ENCODE data around the gene NUP155. TPM values are rescaled to one million over a fixed set of nuclear protein-coding genes. Genes with fewer than 3 reads are reported as not detected.
"Not testable (repeated sequence)": the region's sequence is repeated elsewhere in the genome, so short reads cannot be mapped to it uniquely, and the experiment has no call there.

Gene NUP155
- total RNA-seq, 1 donor from 2014 or later = 19.3 TPM

DNA sequence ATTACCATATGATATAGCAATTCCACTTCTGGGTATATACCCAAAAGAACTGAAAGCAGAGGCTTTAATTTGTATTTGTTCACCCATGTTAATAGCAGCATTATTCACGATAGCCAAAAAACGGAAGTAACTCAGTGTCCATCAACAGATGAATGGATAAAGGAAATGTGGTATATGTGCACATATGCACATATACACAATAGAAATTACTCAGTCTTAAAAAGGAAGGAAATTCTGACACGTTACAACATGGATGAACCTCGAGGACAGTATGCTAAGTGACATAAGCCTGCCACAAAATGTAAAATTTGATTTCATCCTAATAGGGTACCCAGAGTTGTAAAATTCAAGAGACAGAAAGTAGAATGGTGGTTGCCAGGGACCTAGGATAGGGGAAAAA, 54.9 kb downstream of the NUP155 start:
- Mint-ChIP-seq H3K9me3 (ENCODE audit: low read depth) (no peaks in the 10 kb centered on the region), H3K4me3 (ENCODE audit: unreplicated experiment) (no peak overlapping the region), H3K27ac (ENCODE audit: unreplicated experiment) (no peak overlapping the region), H3K4me1 (ENCODE audit: low read depth) (no peaks in the 10 kb centered on the region), H3K36me3 (ENCODE audit: low read depth) (peaks cover 27% of the 10 kb centered on the region), H3K27me3 (ENCODE audit: low read depth) (no peaks in the 10 kb centered on the region)
- TF ChIP-seq, protein P1, sequence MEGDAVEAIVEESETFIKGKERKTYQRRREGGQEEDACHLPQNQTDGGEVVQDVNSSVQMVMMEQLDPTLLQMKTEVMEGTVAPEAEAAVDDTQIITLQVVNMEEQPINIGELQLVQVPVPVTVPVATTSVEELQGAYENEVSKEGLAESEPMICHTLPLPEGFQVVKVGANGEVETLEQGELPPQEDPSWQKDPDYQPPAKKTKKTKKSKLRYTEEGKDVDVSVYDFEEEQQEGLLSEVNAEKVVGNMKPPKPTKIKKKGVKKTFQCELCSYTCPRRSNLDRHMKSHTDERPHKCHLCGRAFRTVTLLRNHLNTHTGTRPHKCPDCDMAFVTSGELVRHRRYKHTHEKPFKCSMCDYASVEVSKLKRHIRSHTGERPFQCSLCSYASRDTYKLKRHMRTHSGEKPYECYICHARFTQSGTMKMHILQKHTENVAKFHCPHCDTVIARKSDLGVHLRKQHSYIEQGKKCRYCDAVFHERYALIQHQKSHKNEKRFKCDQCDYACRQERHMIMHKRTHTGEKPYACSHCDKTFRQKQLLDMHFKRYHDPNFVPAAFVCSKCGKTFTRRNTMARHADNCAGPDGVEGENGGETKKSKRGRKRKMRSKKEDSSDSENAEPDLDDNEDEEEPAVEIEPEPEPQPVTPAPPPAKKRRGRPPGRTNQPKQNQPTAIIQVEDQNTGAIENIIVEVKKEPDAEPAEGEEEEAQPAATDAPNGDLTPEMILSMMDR (IDR thresholded peaks at IDR 0.05) = no peak
- no peak for DNase-seq (ENCODE audit: low spot score)

DNA sequence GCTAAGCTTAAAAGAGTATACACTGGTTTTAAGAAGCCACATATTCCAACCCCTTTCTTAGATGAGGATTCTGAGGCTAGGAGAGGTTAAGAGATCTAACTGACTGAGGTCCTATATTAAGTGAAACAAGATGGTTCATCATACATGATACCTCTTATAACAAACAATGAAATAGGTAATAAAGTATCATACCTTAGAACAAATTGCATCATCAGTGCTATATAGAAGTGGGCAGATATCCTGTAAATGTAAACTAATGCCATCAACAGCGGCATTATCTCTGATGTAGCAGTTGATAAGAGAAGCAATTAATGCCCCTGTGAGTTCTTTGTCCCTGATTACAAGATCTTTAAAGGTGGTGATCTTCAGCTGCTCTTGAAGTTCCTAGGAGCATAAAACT, 60.5 kb downstream of the NUP155 start:
- Mint-ChIP-seq H3K27ac (ENCODE audit: unreplicated experiment) (no peak overlapping the region), H3K4me1 (ENCODE audit: low read depth) (no peaks in the 10 kb centered on the region), H3K9me3 (ENCODE audit: low read depth) (no peaks in the 10 kb centered on the region), H3K36me3 (ENCODE audit: low read depth) (peaks cover 23% of the 10 kb centered on the region), H3K27me3 (ENCODE audit: low read depth) (no peaks in the 10 kb centered on the region), H3K4me3 (ENCODE audit: unreplicated experiment) (no peak overlapping the region)
- DNase-seq (ENCODE audit: low spot score) = no peak
- TF ChIP-seq, protein P1 (IDR thresholded peaks at IDR 0.05) = no peak

DNA sequence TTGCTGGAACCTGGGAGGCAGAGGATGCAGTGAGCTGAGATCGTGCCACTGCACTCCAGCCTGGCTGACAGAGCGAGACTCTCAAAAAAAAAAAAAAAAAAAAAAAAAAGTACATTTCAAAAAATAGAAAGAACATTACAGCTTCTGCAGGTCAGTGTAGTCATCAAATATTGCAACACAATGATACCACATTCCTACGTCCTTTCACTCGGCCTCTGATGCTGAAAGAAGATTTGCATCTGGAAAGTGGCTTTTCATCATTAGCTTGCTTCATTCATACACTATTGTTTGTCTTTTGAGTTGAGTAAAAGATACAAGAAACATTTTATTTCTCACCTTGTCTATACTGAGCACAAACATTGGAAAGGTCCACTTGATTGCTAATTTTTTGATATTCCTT, 62.1 kb downstream of the NUP155 start:
- DNase-seq (ENCODE audit: low spot score) = no peak
- Mint-ChIP-seq H3K9me3 (ENCODE audit: low read depth) (no peaks in the 10 kb centered on the region), H3K36me3 (ENCODE audit: low read depth) (peaks cover 22% of the 10 kb centered on the region), H3K4me3 (ENCODE audit: unreplicated experiment) (no peak overlapping the region), H3K27ac (ENCODE audit: unreplicated experiment) (no peak overlapping the region), H3K4me1 (ENCODE audit: low read depth) (no peaks in the 10 kb centered on the region), H3K27me3 (ENCODE audit: low read depth) (no peaks in the 10 kb centered on the region)
- TF ChIP-seq, protein P1 (IDR thresholded peaks at IDR 0.05) = no peak

DNA sequence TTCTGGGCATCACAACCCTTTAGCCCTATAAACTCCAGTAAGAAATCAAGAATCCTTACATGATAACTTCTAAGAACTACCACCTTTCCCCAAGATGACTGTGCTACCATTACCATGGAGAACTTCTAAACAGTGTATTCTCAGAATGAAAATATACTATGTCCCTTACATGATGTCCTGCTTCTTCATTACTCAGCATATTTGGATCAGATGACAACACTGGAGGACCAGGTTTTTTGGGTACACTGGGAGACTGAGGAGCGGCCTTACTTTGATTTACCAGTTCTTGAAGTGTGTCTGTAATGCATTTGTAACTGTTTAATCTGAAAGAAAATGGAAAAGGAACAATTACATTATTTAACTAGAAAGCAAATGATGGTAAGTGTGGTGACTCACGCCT, 66.0 kb downstream of the NUP155 start:
- Mint-ChIP-seq H3K9me3 (ENCODE audit: low read depth) (no peaks in the 10 kb centered on the region), H3K27ac (ENCODE audit: unreplicated experiment) (no peak overlapping the region), H3K4me1 (ENCODE audit: low read depth) (no peaks in the 10 kb centered on the region), H3K36me3 (ENCODE audit: low read depth) (peaks cover 24% of the 10 kb centered on the region), H3K27me3 (ENCODE audit: low read depth) (no peaks in the 10 kb centered on the region), H3K4me3 (ENCODE audit: unreplicated experiment) (no peak overlapping the region)
- no peak for DNase-seq (ENCODE audit: low spot score)
- TF ChIP-seq, protein P1 (IDR thresholded peaks at IDR 0.05) = no peak

DNA sequence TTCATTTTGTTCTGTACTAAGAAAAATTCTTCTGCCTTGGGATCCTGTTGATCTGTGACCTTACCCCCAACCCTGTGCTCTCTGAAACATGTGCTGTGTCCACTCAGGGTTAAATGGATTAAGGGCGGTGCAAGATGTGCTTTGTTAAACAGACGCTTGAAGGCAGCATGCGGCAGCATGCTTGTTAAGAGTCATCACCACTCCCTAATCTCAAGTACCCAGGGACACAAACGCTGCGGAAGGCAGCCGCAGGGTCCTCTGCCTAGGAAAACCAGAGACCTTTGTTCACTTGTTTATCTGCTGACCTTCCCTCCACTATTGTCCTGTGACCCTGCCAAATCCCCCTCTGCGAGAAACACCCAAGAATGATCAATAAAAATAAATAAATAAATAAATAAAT, 74.6 kb downstream of the NUP155 start:
- not testable (repeated sequence) for H3K27me3 Mint-ChIP-seq (ENCODE audit: low read depth); H3K9me3 Mint-ChIP-seq (ENCODE audit: low read depth); DNase-seq (ENCODE audit: low spot score); H3K27ac Mint-ChIP-seq (ENCODE audit: unreplicated experiment); H3K4me1 Mint-ChIP-seq (ENCODE audit: low read depth); H3K4me3 Mint-ChIP-seq (ENCODE audit: unreplicated experiment)
- peaks cover 18% of the 10 kb centered on the region for H3K36me3 Mint-ChIP-seq (ENCODE audit: low read depth)

DNA sequence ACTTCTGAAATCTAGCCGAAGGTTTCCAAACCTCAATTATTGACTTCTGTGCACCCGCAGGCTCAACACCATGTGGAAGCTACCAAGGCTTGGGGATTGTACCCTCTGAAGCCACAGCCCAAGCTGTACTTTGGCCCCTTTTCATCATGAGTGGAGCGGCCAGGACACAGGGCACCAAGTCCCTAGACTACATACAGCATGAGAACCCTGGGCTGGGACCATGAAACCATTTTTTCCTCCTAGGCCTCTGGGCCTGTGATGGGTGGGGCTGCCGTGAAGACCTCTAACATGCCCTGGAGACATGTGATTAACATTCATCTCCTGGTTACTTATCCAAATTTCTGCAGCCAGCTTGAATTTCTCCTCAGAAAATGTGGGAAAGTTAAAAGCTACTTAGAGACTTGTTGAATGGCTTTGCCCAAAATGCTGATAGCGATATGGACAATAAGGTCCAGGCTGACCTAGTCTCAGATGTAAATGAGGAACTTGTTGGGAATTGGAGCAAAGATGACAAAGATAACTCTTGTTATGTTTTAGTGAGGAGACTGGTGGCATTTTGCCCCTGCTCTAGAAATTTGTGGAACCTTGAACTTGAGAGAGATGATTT, 87.6 kb downstream of the NUP155 start:
- Mint-ChIP-seq H3K9me3 (ENCODE audit: low read depth) (peaks cover 24% of the 10 kb centered on the region), H3K36me3 (ENCODE audit: low read depth) (peaks cover 4% of the 10 kb centered on the region)

More for the DNA sequence above, 87.6 kb downstream of the NUP155 start:
- H3K4me3 Mint-ChIP-seq (ENCODE audit: unreplicated experiment) = no peak overlapping the region
- no peak overlapping the region for H3K27ac Mint-ChIP-seq (ENCODE audit: unreplicated experiment)
- no peak for DNase-seq (ENCODE audit: low spot score)
- no peaks in the 10 kb centered on the region for H3K4me1 Mint-ChIP-seq (ENCODE audit: low read depth)
- no peaks in the 10 kb centered on the region for H3K27me3 Mint-ChIP-seq (ENCODE audit: low read depth)
- TF ChIP-seq, protein P1 (IDR thresholded peaks at IDR 0.05) = no peak
